G401 (cell line): ENCODE results near the gene HIF1A. TPM values are rescaled to one million over a fixed set of nuclear protein-coding genes. Genes with fewer than 3 reads are reported as not detected.
A peak's percentile ranks its signal among the peaks of the same experiment; 100 is the strongest.
"Not testable (repeated sequence)": the region's sequence is repeated elsewhere in the genome, so short reads cannot be mapped to it uniquely, and the experiment has no call there.

Source experiments
- DNase-seq: peaks from one replicate; pipeline ENCODE4 v3.0.0-alpha.2; 2015; ENCODE audit warnings: low spot score
- in situ Hi-C: cut with HindIII; loops from 2 replicates; pipeline ENCODE4 v1.10.0; 2016; ENCODE audit warnings: low sequenced_read_pairs, mixed read lengths
- total RNA-seq: library from RNA; depleted of rRNA; stranded (reverse); fragments of >200 nt; shearing (Covaris generic); gene quantifications from 2 replicates; pipeline ENCODE4 v1.2.3, GENCODE V29; 2014; rRNA removed

HIF1A gene
- total RNA-seq: 72.6 and 115 TPM in 2 replicates

GRCh38 chr14:61694830-61695694, at the start of gene HIF1A:
Gene HIF1A (plus strand): TSS chr14:61695513. CDS start chr14:61695805, 292 bp downstream.
- peak; percentile 98 for DNase-seq
- in situ Hi-C loops: no loop called here

- no peak for DNase-seq
- in situ Hi-C loops: no loop called here
Measured at GRCh38 chr14:61646366-61647116, 48.8 kb upstream of the HIF1A start.

- in situ Hi-C loops: no loop called here
- DNase-seq: no peak
Measured at GRCh38 chr14:61647704-61648103, 47.6 kb upstream of the HIF1A start.

- in situ Hi-C loops: no loop called here
- no peak for DNase-seq
Measured at GRCh38 chr14:61648377-61648776, 46.9 kb upstream of the HIF1A start.

- in situ Hi-C loops: no loop called here
- no peak for DNase-seq
Measured at GRCh38 chr14:61649283-61649682, 46.0 kb upstream of the HIF1A start.

- in situ Hi-C loops: no loop called here
- no peak for DNase-seq
Measured at GRCh38 chr14:61651355-61651754, 44.0 kb upstream of the HIF1A start.

GRCh38 chr14:61652526-61653262, 42.6 kb upstream of the HIF1A start:
- peak; percentile 40 for DNase-seq
- in situ Hi-C loops: no loop called here

GRCh38 chr14:61653507-61653906, 41.8 kb upstream of the HIF1A start:
- in situ Hi-C loops: no loop called here
- peak; percentile 96 for DNase-seq

- in situ Hi-C loops: no loop called here
- peak; percentile 32 for DNase-seq
Measured at GRCh38 chr14:61654026-61654425, 41.3 kb upstream of the HIF1A start.

- in situ Hi-C loops: no loop called here
- no peak for DNase-seq
Measured at GRCh38 chr14:61655777-61656176, 39.5 kb upstream of the HIF1A start.

GRCh38 chr14:61656341-61656740, 39.0 kb upstream of the HIF1A start:
- in situ Hi-C loops: no loop called here
- no peak for DNase-seq

- in situ Hi-C loops, DNase-seq: not testable (repeated sequence)
Measured at GRCh38 chr14:61658111-61658510, 37.2 kb upstream of the HIF1A start.

- in situ Hi-C loops: no loop called here
- DNase-seq: no peak
Measured at GRCh38 chr14:61659582-61659981, 35.7 kb upstream of the HIF1A start.

- DNase-seq: no peak
- in situ Hi-C loops: no loop called here
Measured at GRCh38 chr14:61661471-61662400, 33.6 kb upstream of the HIF1A start.

GRCh38 chr14:61662437-61663311, 32.6 kb upstream of the HIF1A start:
- in situ Hi-C loops: no loop called here
- no peak for DNase-seq

- no peak for DNase-seq
Measured at GRCh38 chr14:61663312-61663979, 31.9 kb upstream of the HIF1A start.

GRCh38 chr14:61668282-61668681, 27.0 kb upstream of the HIF1A start:
- DNase-seq: no peak
- in situ Hi-C loops: no loop called here

More at GRCh38 chr14:61663312-61663979, 31.9 kb upstream of the HIF1A start:
- in situ Hi-C loops: no loop called here
